Muscle of back (tissue), 11 donors: ENCODE data around the gene DACT2. TPM values are rescaled to one million over a fixed set of nuclear protein-coding genes. Genes with fewer than 3 reads are reported as not detected.
"Not testable (repeated sequence)": the region's sequence is repeated elsewhere in the genome, so short reads cannot be mapped to it uniquely, and the experiment has no call there.

Source experiments
- DNase-seq, 3 donors: peaks; one replicate each; pipeline versions ENCODE4 v3.0.0 to v3.0.0-alpha.2; 2013
- polyA plus RNA-seq, 10 donors: library from polyadenylated mRNA; unstranded; fragments of 120-200 nt; gene quantifications; one replicate each; pipeline ENCODE4 v1.2.1, GENCODE V29; 2013; ENCODE audit not compliant: insufficient read length in 10 of 10

DACT2 gene
- polyA plus RNA-seq, 10 donors, result 0.72 to 4.1 (median 1.5) TPM

GRCh38 chr6:168326294-168327261 lies 7.0 kb upstream of the DACT2 start:
- no peak for DNase-seq

GRCh38 chr6:168322966-168323365 lies 3.4 kb upstream of the DACT2 start:
- DNase-seq, result no peak

GRCh38 chr6:168320634-168321033 lies 1.1 kb upstream of the DACT2 start:
- no peak for DNase-seq

GRCh38 chr6:168318579-168319278 lies 848 bp downstream of the DACT2 start:
- DNase-seq, result peak in 1 of 3 donors; percentile 41

GRCh38 chr6:168318090-168318489 lies 1.5 kb downstream of the DACT2 start:
- no peak for DNase-seq

GRCh38 chr6:168315596-168315995 lies 4.0 kb downstream of the DACT2 start:
- no peak for DNase-seq

- DNase-seq, result peak; percentile 30 to 75 (median 48)
Observed at GRCh38 chr6:168314948-168315347, 4.6 kb downstream of the DACT2 start.

- no peak for DNase-seq
Observed at GRCh38 chr6:168314021-168314420, 5.6 kb downstream of the DACT2 start.

- DNase-seq, result no peak
Observed at GRCh38 chr6:168313431-168314011, 6.1 kb downstream of the DACT2 start.

GRCh38 chr6:168312125-168312507 lies 7.5 kb downstream of the DACT2 start:
- not testable (repeated sequence) for DNase-seq

GRCh38 chr6:168311410-168312124 lies 8.0 kb downstream of the DACT2 start:
- no peak for DNase-seq

- DNase-seq, result no peak
Observed at GRCh38 chr6:168310945-168311344, 8.6 kb downstream of the DACT2 start.

GRCh38 chr6:168310403-168310802 lies 9.2 kb downstream of the DACT2 start:
- DNase-seq, result no peak

GRCh38 chr6:168309997-168310396 lies 9.6 kb downstream of the DACT2 start:
- no peak for DNase-seq

- DNase-seq, result no peak
Observed at GRCh38 chr6:168309183-168309582, 10.4 kb downstream of the DACT2 start.

- no peak for DNase-seq
Observed at GRCh38 chr6:168308390-168309144, 11.0 kb downstream of the DACT2 start.

GRCh38 chr6:168307695-168308021 lies 11.9 kb downstream of the DACT2 start:
- DNase-seq, result no peak

- no peak for DNase-seq
Observed at GRCh38 chr6:168307015-168307694, 12.4 kb downstream of the DACT2 start.

- no peak for DNase-seq
Observed at GRCh38 chr6:168305863-168306262, 13.7 kb downstream of the DACT2 start.

GRCh38 chr6:168305096-168305749 lies 14.4 kb downstream of the DACT2 start:
- no peak for DNase-seq
